ENCODE data around the gene ZRANB3.

Gene ZRANB3

DNA sequence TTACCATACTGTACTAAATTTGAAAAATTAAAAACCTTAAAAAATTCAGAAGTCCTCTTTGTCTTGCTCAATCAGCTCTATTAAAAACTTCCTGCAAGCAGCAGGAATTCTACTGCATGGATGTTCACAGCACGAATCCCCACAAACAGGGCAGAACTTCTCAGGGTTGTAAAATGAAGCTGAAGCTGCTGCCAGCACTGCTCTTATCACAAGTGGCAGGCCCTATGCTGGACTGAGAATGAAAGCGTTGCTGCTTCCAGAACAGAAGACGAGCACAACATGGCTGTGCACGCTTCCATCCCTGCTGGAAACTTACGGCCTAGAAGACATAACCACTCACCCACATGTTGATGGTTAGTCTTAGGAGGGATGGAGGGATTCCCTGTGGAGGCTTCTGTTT lies 345.0 kb downstream of the ZRANB3 start:
- Mint-ChIP-seq H3K36me3 (peaks cover 16% of the 10 kb centered on the region), H3K4me1 (no peaks in the 10 kb centered on the region), H3K9me3 (peaks cover 9% of the 10 kb centered on the region), H3K4me3 (no peak overlapping the region), H3K27me3 (no peaks in the 10 kb centered on the region), H3K27ac (no peak overlapping the region)
- ATAC-seq (ENCODE audit: low read depth): no peak
- DNase-seq (ENCODE audit: low spot score in 2 of 2): no peak

- Mint-ChIP-seq H3K27ac (no peak overlapping the region), H3K4me1 (peaks cover 3% of the 10 kb centered on the region), H3K4me3 (no peak overlapping the region), H3K27me3 (no peaks in the 10 kb centered on the region), H3K9me3 (peaks cover 3% of the 10 kb centered on the region), H3K36me3 (peaks cover 9% of the 10 kb centered on the region)
- ATAC-seq (ENCODE audit: low read depth) (no peak), DNase-seq (ENCODE audit: low spot score in 2 of 2) (no peak)
Observed at GRCh38 chr2:135183822-135184221, 347.2 kb downstream of the ZRANB3 start.

- Mint-ChIP-seq H3K9me3 (peaks cover 2% of the 10 kb centered on the region), H3K4me1 (peaks cover 3% of the 10 kb centered on the region), H3K27me3 (no peaks in the 10 kb centered on the region), H3K36me3 (peaks cover 5% of the 10 kb centered on the region), H3K27ac (no peak overlapping the region), H3K4me3 (no peak overlapping the region)
- ATAC-seq (ENCODE audit: low read depth) (no peak), DNase-seq (ENCODE audit: low spot score in 2 of 2) (no peak)
Observed at GRCh38 chr2:135182601-135183000, 348.4 kb downstream of the ZRANB3 start.

DNA sequence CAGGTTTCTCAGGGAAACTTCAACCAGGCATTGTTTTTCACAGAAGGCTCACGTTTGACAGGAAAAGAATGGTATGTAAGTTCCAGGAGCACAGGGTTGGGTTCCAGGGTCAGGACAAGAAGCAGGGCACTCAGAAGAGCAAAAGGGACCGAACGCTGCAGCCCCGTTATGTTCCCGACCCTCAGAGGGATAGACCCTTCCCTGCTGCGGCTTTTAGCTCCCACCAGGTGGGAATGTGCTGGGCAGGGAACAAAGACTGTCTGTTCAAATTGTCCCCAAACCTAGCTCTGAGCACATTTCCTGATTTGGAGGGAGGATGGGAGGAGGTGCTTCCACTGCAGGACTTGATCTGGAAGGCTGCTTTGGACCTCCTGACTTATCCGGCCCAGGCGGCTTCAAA lies 348.8 kb downstream of the ZRANB3 start:
- H3K9me3 Mint-ChIP-seq: peaks cover 2% of the 10 kb centered on the region
- H3K4me1 Mint-ChIP-seq: peaks cover 3% of the 10 kb centered on the region
- peaks cover 6% of the 10 kb centered on the region for H3K36me3 Mint-ChIP-seq
- no peak overlapping the region for H3K4me3 Mint-ChIP-seq
- ATAC-seq (ENCODE audit: low read depth) (no peak), DNase-seq (ENCODE audit: low spot score in 2 of 2) (no peak)
- H3K27ac Mint-ChIP-seq: no peak overlapping the region
- no peaks in the 10 kb centered on the region for H3K27me3 Mint-ChIP-seq

DNA sequence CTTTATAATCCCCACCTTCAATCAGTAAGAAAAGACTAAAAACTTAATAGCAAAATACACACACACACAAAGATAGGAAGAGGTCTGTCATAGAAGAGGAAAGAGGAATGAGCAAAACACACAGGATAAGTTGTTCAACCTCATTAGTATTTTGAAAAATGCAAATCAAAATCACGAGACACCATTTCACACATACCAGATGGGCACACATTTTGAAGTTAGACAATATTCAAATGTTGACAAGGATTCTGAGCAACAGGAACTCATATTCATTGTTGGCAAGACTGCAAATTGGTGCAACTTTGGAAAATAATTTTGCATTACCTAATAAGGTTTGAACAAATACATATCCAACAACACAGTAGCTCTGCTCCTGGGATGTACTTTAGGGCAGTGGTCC lies 351.3 kb downstream of the ZRANB3 start:
- ATAC-seq (ENCODE audit: low read depth): no peak
- Mint-ChIP-seq H3K27me3 (no peaks in the 10 kb centered on the region), H3K4me1 (peaks cover 3% of the 10 kb centered on the region), H3K36me3 (peaks cover 18% of the 10 kb centered on the region), H3K4me3 (no peak overlapping the region), H3K9me3 (peaks cover 2% of the 10 kb centered on the region), H3K27ac (peak overlapping the region; percentile 5)
- DNase-seq (ENCODE audit: low spot score in 2 of 2): no peak

DNA sequence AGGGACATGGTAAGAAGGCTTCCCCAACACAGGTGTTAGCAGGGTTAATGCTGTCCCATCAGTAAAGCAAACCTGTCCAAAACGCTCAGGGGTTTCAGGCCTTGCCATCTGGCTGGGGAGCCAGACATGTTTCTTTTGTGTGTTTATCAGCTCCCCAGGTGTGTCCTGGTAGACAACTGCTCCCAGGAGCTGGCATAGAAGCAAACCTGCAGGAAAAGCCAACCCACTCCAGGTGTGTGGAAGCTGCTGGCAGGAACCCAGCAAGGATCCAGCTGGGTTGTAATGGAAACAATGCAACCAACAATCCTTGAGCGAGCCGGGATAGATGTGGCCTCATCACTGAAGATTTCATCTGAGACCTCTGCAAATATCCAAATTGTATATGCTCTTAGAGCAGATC lies 355.8 kb downstream of the ZRANB3 start:
- ATAC-seq (ENCODE audit: low read depth) (no peak), DNase-seq (ENCODE audit: low spot score in 2 of 2) (no peak)
- H3K27me3 Mint-ChIP-seq: no peaks in the 10 kb centered on the region
- peaks cover 43% of the 10 kb centered on the region for H3K36me3 Mint-ChIP-seq
- no peak overlapping the region for H3K27ac Mint-ChIP-seq
- peaks cover 2% of the 10 kb centered on the region for H3K9me3 Mint-ChIP-seq
- peaks cover 3% of the 10 kb centered on the region for H3K4me1 Mint-ChIP-seq
- no peak overlapping the region for H3K4me3 Mint-ChIP-seq

DNA sequence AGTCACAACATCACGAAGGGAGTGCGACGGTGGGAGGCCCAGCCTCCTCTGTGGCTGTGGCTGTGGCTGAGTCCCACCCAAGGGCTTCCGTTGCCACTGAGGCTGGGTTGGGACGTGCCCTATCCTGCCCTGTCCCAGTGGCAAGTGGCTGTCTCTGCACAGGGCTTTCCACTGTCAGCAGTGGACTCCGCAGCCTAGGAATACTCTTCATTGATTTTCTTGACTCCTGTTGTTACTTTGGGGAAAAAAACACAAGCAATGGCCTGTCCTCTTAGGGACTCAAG lies 356.3 kb downstream of the ZRANB3 start:
- ATAC-seq (ENCODE audit: low read depth) (no peak), DNase-seq (ENCODE audit: low spot score in 2 of 2) (no peak)
- H3K4me1 Mint-ChIP-seq: peaks cover 3% of the 10 kb centered on the region
- H3K9me3 Mint-ChIP-seq: peaks cover 2% of the 10 kb centered on the region
- H3K27me3 Mint-ChIP-seq: no peaks in the 10 kb centered on the region
- H3K4me3 Mint-ChIP-seq: no peak overlapping the region
- H3K27ac Mint-ChIP-seq: no peak overlapping the region
- H3K36me3 Mint-ChIP-seq: peaks cover 45% of the 10 kb centered on the region

DNA sequence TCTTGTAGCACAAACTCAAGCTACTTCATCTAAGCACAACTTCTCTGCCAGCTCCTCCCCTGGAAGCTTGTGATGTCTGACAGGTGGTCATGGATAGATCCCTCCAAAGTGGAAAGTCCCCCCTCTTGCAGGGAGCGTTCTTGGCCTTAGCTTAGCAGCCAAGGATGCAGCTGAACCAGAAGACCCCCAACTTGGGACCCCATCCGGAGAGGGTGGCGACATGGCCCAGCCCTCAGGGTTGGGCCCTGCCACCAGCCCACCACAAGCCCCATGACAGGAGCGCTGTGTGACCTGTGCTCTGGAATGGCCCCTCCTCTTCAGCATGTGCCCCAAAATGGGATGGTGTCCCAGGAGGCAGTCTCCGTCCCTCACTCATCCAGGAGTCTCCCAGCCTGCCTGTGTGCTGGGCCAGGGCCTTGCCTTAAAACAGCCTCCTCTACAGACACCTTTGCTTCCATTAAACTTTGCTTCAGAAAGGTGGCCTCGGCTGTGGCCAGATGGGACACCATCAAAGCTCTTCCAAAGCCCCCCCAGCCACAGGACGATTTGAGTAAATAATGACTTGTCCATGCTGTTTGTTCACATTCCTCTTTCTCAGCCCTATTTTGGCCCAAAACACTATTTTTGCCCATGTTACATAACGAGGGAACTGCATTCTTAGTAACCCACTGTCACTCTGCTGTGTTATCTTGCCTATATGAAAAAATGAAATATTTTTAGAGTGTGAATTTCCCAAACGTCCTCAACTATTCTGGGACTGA lies 356.8 kb downstream of the ZRANB3 start:
- peaks cover 48% of the 10 kb centered on the region for H3K36me3 Mint-ChIP-seq
- H3K27ac Mint-ChIP-seq: no peak overlapping the region
- H3K4me1 Mint-ChIP-seq: no peaks in the 10 kb centered on the region
- no peak for DNase-seq (ENCODE audit: low spot score in 2 of 2)
- H3K27me3 Mint-ChIP-seq: no peaks in the 10 kb centered on the region
- no peak for ATAC-seq (ENCODE audit: low read depth)
- peaks cover 2% of the 10 kb centered on the region for H3K9me3 Mint-ChIP-seq
- H3K4me3 Mint-ChIP-seq: no peak overlapping the region

GRCh38 chr2:135169900-135170753 lies 360.9 kb downstream of the ZRANB3 start:
- ATAC-seq (ENCODE audit: low read depth): no peak
- no peaks in the 10 kb centered on the region for H3K9me3 Mint-ChIP-seq
- H3K4me1 Mint-ChIP-seq: no peaks in the 10 kb centered on the region
- no peak overlapping the region for H3K27ac Mint-ChIP-seq
- H3K36me3 Mint-ChIP-seq: peaks cover 55% of the 10 kb centered on the region
- DNase-seq (ENCODE audit: low spot score in 2 of 2): no peak
- H3K27me3 Mint-ChIP-seq: no peaks in the 10 kb centered on the region
- no peak overlapping the region for H3K4me3 Mint-ChIP-seq

DNA sequence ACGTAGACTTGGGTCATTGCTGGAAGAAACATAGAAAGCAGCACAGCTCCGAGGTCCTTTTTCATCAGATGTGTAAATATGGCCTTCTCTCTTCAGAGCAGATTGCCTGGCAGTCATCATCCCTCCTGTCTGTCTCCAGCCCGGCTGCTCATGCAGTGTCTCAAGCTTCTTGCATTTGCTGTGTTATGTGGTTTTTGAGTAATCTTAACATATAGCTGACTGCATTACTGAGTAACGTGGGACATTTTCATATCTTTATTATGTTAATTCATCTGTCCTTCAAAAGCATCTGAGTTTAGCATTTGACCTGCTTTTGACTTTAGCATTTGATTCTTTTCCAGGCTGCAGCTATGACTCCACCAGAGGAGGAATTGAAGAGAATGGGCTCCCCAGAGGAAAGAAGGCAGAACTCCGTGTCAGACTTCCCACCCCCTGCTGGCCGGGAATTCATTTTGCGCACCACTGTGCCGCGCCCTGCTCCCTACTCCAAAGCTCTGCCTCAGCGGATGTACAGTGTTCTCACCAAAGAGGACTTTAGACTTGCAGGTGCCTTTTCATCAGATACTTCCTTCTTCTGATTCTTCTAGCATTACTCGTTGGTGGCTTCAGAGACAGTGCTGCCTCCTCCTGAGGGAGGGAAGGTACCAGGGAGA lies 362.7 kb downstream of the ZRANB3 start:
- H3K27ac Mint-ChIP-seq: no peak overlapping the region
- H3K36me3 Mint-ChIP-seq: peaks cover 61% of the 10 kb centered on the region
- no peaks in the 10 kb centered on the region for H3K27me3 Mint-ChIP-seq
- H3K9me3 Mint-ChIP-seq: no peaks in the 10 kb centered on the region
- no peak overlapping the region for H3K4me3 Mint-ChIP-seq
- no peak for DNase-seq (ENCODE audit: low spot score in 2 of 2)
- H3K4me1 Mint-ChIP-seq: no peaks in the 10 kb centered on the region
- no peak for ATAC-seq (ENCODE audit: low read depth)

DNA sequence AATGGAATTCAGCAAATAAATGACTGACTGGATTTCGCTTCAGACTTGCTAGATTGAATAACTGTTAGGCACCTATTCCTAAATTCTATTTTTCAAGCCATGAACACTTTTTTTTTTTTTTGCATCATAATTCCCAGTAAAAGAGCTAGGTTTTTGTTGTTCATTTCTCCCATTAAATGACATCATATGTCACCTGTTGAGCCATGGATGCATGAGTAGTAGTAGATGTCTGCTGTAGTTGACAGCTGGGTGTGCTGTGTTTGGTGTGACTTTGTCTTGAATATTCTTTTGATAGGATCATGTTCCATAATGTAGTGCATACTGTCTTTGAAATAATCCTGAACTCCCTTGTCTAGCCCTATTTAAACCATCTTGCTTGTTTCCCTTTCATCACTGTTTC lies 363.7 kb downstream of the ZRANB3 start:
- DNase-seq (ENCODE audit: low spot score in 2 of 2) (no peak), ATAC-seq (ENCODE audit: low read depth) (no peak)
- H3K4me3 Mint-ChIP-seq: no peak overlapping the region
- no peaks in the 10 kb centered on the region for H3K9me3 Mint-ChIP-seq
- H3K27ac Mint-ChIP-seq: no peak overlapping the region
- no peaks in the 10 kb centered on the region for H3K27me3 Mint-ChIP-seq
- no peaks in the 10 kb centered on the region for H3K4me1 Mint-ChIP-seq
- H3K36me3 Mint-ChIP-seq: peaks cover 63% of the 10 kb centered on the region

- Mint-ChIP-seq H3K9me3 (no peaks in the 10 kb centered on the region), H3K4me1 (no peaks in the 10 kb centered on the region), H3K36me3 (peaks cover 56% of the 10 kb centered on the region), H3K4me3 (no peak overlapping the region), H3K27ac (no peak overlapping the region), H3K27me3 (no peaks in the 10 kb centered on the region)
- no peak for DNase-seq (ENCODE audit: low spot score in 2 of 2)
- ATAC-seq (ENCODE audit: low read depth): no peak
Observed at GRCh38 chr2:135164431-135164830, 366.6 kb downstream of the ZRANB3 start.

DNA sequence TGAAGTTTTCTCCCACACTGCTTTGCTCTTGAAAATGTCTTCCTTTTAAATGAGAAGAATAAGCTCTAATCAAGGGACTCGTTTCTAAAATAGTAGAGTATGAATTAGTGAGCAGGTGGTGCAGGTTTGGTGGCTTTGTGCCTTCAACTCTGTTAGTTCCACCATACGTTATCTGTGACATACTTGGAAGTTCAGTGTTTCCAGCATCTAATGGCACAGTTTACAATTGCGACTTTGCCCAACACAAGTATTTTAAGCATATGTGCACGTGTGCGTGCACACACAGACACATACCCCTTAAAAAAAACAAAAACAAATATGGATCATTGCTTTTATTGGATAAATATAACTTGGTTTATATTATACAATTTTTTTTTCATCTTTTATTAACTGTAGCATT lies 367.1 kb downstream of the ZRANB3 start:
- no peaks in the 10 kb centered on the region for H3K9me3 Mint-ChIP-seq
- DNase-seq (ENCODE audit: low spot score in 2 of 2): no peak
- ATAC-seq (ENCODE audit: low read depth): no peak
- no peaks in the 10 kb centered on the region for H3K4me1 Mint-ChIP-seq
- no peak overlapping the region for H3K27ac Mint-ChIP-seq
- H3K36me3 Mint-ChIP-seq: peaks cover 54% of the 10 kb centered on the region
- H3K27me3 Mint-ChIP-seq: no peaks in the 10 kb centered on the region
- no peak overlapping the region for H3K4me3 Mint-ChIP-seq

DNA sequence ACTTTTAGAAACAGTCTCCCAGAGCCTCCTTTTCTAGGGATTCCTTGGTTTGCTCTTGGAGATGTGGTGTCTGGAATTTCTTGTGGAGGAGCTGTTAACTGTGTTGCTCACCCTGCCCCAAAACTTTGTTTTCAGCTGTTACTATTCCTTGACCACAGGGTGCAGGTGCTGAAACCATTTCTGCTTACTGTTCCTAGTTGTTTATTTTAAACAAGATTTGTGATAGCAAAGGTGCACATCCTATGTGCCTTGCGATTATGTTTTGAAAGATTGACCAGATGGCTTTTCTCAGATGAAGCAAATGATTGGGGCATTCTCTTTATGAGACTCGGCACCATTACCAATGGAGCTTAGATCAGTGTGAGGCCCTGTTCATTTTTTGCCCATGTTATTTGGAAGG lies 367.7 kb downstream of the ZRANB3 start:
- Mint-ChIP-seq H3K27me3 (no peaks in the 10 kb centered on the region), H3K9me3 (no peaks in the 10 kb centered on the region), H3K27ac (no peak overlapping the region), H3K4me3 (no peak overlapping the region), H3K36me3 (peaks cover 52% of the 10 kb centered on the region), H3K4me1 (no peaks in the 10 kb centered on the region)
- no peak for DNase-seq (ENCODE audit: low spot score in 2 of 2)
- no peak for ATAC-seq (ENCODE audit: low read depth)
